GM18909 (cell line): Measurements from ENCODE around the gene SCMH1.

Experiments used
- ATAC-seq: cut with Tn5 transposase; IDR thresholded peaks from one replicate; pipeline ENCODE4 v1.9.1; 2021; ENCODE audit warnings: mild to moderate bottlenecking; ENCODE audit not compliant: unreplicated experiment, poor library complexity

SCMH1 gene

GRCh38 chr1:41041614-41042270 lies 200.4 kb downstream of the SCMH1 start:
- no peak for ATAC-seq

- ATAC-seq: no peak
Observed at GRCh38 chr1:41038110-41038509, 204.0 kb downstream of the SCMH1 start.

- ATAC-seq: no peak
Observed at GRCh38 chr1:41037116-41037903, 204.8 kb downstream of the SCMH1 start.

GRCh38 chr1:41033272-41033671 lies 208.8 kb downstream of the SCMH1 start:
- no peak for ATAC-seq

GRCh38 chr1:41032147-41032546 lies 210.0 kb downstream of the SCMH1 start:
- ATAC-seq: no peak

GRCh38 chr1:41030872-41031616 lies 211.1 kb downstream of the SCMH1 start:
- no peak for ATAC-seq

GRCh38 chr1:41028034-41028642 lies 214.0 kb downstream of the SCMH1 start:
- no peak for ATAC-seq

- no peak for ATAC-seq
Observed at GRCh38 chr1:41025979-41026819, 215.9 kb downstream of the SCMH1 start.

GRCh38 chr1:41024953-41025352 lies 217.2 kb downstream of the SCMH1 start:
- no peak for ATAC-seq

- ATAC-seq: no peak
Observed at GRCh38 chr1:41023279-41023990, 218.7 kb downstream of the SCMH1 start.

GRCh38 chr1:41022424-41022823 lies 219.7 kb downstream of the SCMH1 start:
- no peak for ATAC-seq

- no peak for ATAC-seq
Observed at GRCh38 chr1:41021526-41022308, 220.4 kb downstream of the SCMH1 start, which contains the start of gene SLFNL1. TSS of gene SLFNL1 (minus strand) at chr1:41021725. CDS start at chr1:41020660, 1,065 bp downstream.

GRCh38 chr1:41020654-41021053 lies 221.5 kb downstream of the SCMH1 start:
- ATAC-seq: no peak

- no peak for ATAC-seq
Observed at GRCh38 chr1:41020109-41020576, 222.0 kb downstream of the SCMH1 start.

- ATAC-seq: no peak
Observed at GRCh38 chr1:41019353-41019745, 222.8 kb downstream of the SCMH1 start.

GRCh38 chr1:41018018-41018410 lies 224.1 kb downstream of the SCMH1 start:
- no peak for ATAC-seq

GRCh38 chr1:41017141-41018017 lies 224.7 kb downstream of the SCMH1 start:
- no peak for ATAC-seq
